Mammary epithelial cell (primary cell): Measurements from ENCODE around the gene ULK1.

Experiments
- CTCF ChIP-seq, 2 donors: IDR thresholded peaks in 1 of 2; conservative IDR thresholded peaks in 1 of 2; 2 replicates each; pipeline ENCODE4 v1.5.1; 2011 to 2012; ENCODE audit warnings: inconsistent platforms in 2 of 2, low read length in 2 of 2, mild to moderate bottlenecking in 2 of 2, control low read depth in 1 of 2, low read depth in 1 of 2; ENCODE audit not compliant: insufficient read depth in 1 of 2; ENCODE audit errors: extremely low read depth in 1 of 2
- EZH2 ChIP-seq: IDR thresholded peaks from 2 replicates; pipeline ENCODE4 v1.6.1; 2012; ENCODE audit warnings: low read length, inconsistent platforms, borderline replicate concordance

DNA sequence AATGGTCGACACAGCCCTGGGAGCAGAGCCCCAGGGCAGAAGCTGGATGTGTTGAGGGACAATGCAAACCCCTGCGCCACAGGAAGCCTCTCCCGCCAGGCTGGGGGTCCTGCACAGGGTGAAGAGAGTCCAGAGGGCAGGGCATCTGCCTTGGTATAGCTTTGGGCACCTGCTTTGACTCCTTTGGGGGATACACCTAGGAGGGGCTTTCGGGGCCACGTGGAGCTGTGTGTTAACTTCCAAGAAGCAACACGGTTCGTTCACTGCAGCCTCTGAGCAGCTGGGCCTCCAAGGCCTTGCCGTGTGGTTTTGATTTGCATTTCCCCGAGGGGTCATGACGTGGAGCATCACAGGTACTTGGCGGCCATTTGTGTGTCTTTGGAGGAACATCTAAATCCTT, 28.8 kb downstream of the ULK1 start:
- TF ChIP-seq EZH2 = no peak
- no peak for TF ChIP-seq CTCF (conservative IDR thresholded peaks at IDR 0.05 in 1 of 2, IDR thresholded peaks at IDR 0.05 in 1 of 2; ENCODE audit: extremely low read depth in 1 of 2, insufficient read depth in 1 of 2, low read depth in 1 of 2, low read length in 2 of 2)
